Nephron progenitor cell (in vitro differentiated cells): ENCODE data around the gene TXNRD1.
"Not testable (repeated sequence)": the region's sequence is repeated elsewhere in the genome, so short reads cannot be mapped to it uniquely, and the experiment has no call there.

ENCODE experiments used
- DNase-seq: peaks from one replicate; pipeline ENCODE4 v3.0.0; 2021
- H3K27ac Mint-ChIP-seq: 2 replicates; pipeline ENCODE4 v1.8.0; 2021; ENCODE audit warnings: mild to moderate bottlenecking, moderate library complexity, mixed read lengths
- H3K27me3 Mint-ChIP-seq: 2 replicates; pipeline ENCODE4 v1.8.0; 2021; ENCODE audit warnings: mild to moderate bottlenecking, low read depth, mixed read lengths; ENCODE audit not compliant: poor library complexity
- H3K36me3 Mint-ChIP-seq: 2 replicates; pipeline ENCODE4 v1.8.0; 2021; ENCODE audit warnings: low read depth, mixed read lengths
- H3K4me1 Mint-ChIP-seq: 2 replicates; pipeline ENCODE4 v1.8.0; 2021; ENCODE audit warnings: mixed read lengths
- H3K4me3 Mint-ChIP-seq: 2 replicates; pipeline ENCODE4 v1.8.0; 2021; ENCODE audit warnings: mild to moderate bottlenecking, moderate library complexity, mixed read lengths
- H3K9me3 Mint-ChIP-seq: 2 replicates; pipeline ENCODE4 v1.8.0; 2021; ENCODE audit warnings: mild to moderate bottlenecking, moderate library complexity, mixed read lengths
- CTCF ChIP-seq: fragments of 200-600 bp; sonication (generic); IDR thresholded peaks from 2 replicates; pipeline ENCODE4 v1.5.0; 2021; ENCODE audit warnings: antibody characterized with exemption

TXNRD1 gene

GRCh38 chr12:104294158-104294859 lies 78.7 kb downstream of the TXNRD1 start:
- Mint-ChIP-seq H3K4me1 (peaks cover 37% of the 10 kb centered on the region), H3K36me3 (peaks cover 71% of the 10 kb centered on the region)
- H3K9me3 Mint-ChIP-seq, H3K4me3 Mint-ChIP-seq, H3K27ac Mint-ChIP-seq, H3K27me3 Mint-ChIP-seq: not testable (repeated sequence)
- TF ChIP-seq CTCF, result peak; percentile 31
- DNase-seq, result peak; percentile 41

- no peak for TF ChIP-seq CTCF
- peaks cover 79% of the 10 kb centered on the region for H3K36me3 Mint-ChIP-seq
- peaks cover 36% of the 10 kb centered on the region for H3K4me1 Mint-ChIP-seq
- H3K9me3 Mint-ChIP-seq, result peaks cover 4% of the 10 kb centered on the region
- H3K27ac Mint-ChIP-seq, result peak overlapping the region; percentile 27
- no peak for DNase-seq
- no peaks in the 10 kb centered on the region for H3K27me3 Mint-ChIP-seq
- no peak overlapping the region for H3K4me3 Mint-ChIP-seq
These were observed 79.5 kb downstream of the TXNRD1 start for GRCh38 chr12:104294927-104295668.

- H3K27me3 Mint-ChIP-seq, result no peaks in the 10 kb centered on the region
- no peak for DNase-seq
- peaks cover 88% of the 10 kb centered on the region for H3K36me3 Mint-ChIP-seq
- peaks cover 10% of the 10 kb centered on the region for H3K9me3 Mint-ChIP-seq
- TF ChIP-seq CTCF, result no peak
- H3K4me3 Mint-ChIP-seq, result no peak overlapping the region
- H3K4me1 Mint-ChIP-seq, result peaks cover 36% of the 10 kb centered on the region
- H3K27ac Mint-ChIP-seq, result no peak overlapping the region
These were observed 80.4 kb downstream of the TXNRD1 start for GRCh38 chr12:104295954-104296353.

GRCh38 chr12:104296718-104297117 lies 81.1 kb downstream of the TXNRD1 start:
- H3K36me3 Mint-ChIP-seq, result peaks cover 92% of the 10 kb centered on the region

GRCh38 chr12:104297477-104298113 lies 82.0 kb downstream of the TXNRD1 start:
- TF ChIP-seq CTCF, result no peak
- peaks cover 90% of the 10 kb centered on the region for H3K36me3 Mint-ChIP-seq
- no peak for DNase-seq

More at GRCh38 chr12:104296718-104297117, 81.1 kb downstream of the TXNRD1 start:
- TF ChIP-seq CTCF, result no peak
- no peak for DNase-seq
- Mint-ChIP-seq H3K9me3 (peaks cover 15% of the 10 kb centered on the region), H3K4me1 (peaks cover 34% of the 10 kb centered on the region), H3K27ac (no peak overlapping the region), H3K27me3 (no peaks in the 10 kb centered on the region), H3K4me3 (no peak overlapping the region)

More at GRCh38 chr12:104297477-104298113, 82.0 kb downstream of the TXNRD1 start:
- Mint-ChIP-seq H3K4me1 (peaks cover 29% of the 10 kb centered on the region), H3K27ac (no peak overlapping the region), H3K9me3 (peaks cover 20% of the 10 kb centered on the region), H3K27me3 (no peaks in the 10 kb centered on the region), H3K4me3 (no peak overlapping the region)
